Mononuclear cell (primary cell): ENCODE results near the gene IFNLR1. TPM values are rescaled to one million over a fixed set of nuclear protein-coding genes. Genes with fewer than 3 reads are reported as not detected.

Experiments
- H3K27me3 ChIP-seq: 2 replicates; pipeline ENCODE4 v1.6.0; 2011; ENCODE audit warnings: low read length, control low read depth; ENCODE audit not compliant: insufficient read depth
- H3K4me1 ChIP-seq: 2 replicates; pipeline ENCODE4 v1.5.1; 2011; ENCODE audit warnings: mild to moderate bottlenecking, low read length, control low read depth; ENCODE audit not compliant: insufficient read depth
- H3K4me3 ChIP-seq: 2 replicates; pipeline ENCODE4 v1.5.1; 2011; ENCODE audit warnings: mild to moderate bottlenecking, low read length, moderate library complexity
- H3K9me3 ChIP-seq: 2 replicates; pipeline ENCODE4 v1.5.1; 2011; ENCODE audit warnings: low read depth, mild to moderate bottlenecking, control low read depth, low read length
- total RNA-seq: library from RNA; depleted of rRNA; stranded (reverse); fragments of >200 nt; gene quantifications from one replicate; pipeline ENCODE4 v1.2.3, GENCODE V29; 2012

Gene IFNLR1
- total RNA-seq, 1 donor, result 1.6 TPM

DNA sequence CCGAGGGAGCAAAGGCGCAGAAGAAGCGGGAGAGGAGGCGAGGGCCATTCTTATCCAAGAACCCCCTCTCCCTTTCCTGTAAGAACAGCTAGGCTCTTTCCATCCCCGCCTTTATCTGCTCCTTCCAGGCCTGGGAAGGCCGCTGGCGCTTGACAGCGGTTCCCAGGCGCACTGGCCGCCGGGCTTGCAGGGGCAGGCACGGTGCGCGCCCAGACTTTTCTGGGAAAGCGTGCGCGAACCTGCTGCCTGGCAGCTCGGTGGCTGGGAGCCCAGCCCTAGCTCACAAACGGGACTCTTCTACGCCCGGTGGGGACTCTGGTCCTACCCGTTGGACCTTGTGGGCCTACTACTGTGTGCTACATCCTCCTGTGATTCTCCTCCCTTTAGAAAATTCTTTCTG lies 8.8 kb upstream of the IFNLR1 start:
- no peaks in the 10 kb centered on the region for H3K27me3 ChIP-seq
- no peak overlapping the region for H3K4me3 ChIP-seq
- H3K9me3 ChIP-seq, result no peaks in the 10 kb centered on the region
- H3K4me1 ChIP-seq, result peaks cover 52% of the 10 kb centered on the region

DNA sequence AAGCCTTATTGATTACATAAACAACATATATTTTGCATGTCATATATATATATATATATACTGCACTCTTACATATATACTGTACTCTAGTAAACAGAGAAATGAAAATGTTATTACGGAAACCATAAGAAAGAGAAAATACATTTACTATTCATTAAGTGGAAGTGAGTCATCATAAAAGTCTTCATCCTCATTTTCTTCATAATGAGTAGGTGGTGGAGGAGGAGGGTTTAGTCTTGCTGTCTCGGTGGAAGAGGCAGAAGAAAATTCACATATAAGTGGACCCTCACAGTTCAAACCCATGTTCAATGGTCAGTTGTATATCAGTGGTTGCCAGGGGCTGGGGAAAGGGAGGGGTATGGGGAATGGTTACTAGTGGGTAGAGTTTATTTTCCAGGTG lies 8.0 kb upstream of the IFNLR1 start:
- H3K4me1 ChIP-seq, result peaks cover 60% of the 10 kb centered on the region
- H3K27me3 ChIP-seq, result no peaks in the 10 kb centered on the region
- no peaks in the 10 kb centered on the region for H3K9me3 ChIP-seq
- no peak overlapping the region for H3K4me3 ChIP-seq

DNA sequence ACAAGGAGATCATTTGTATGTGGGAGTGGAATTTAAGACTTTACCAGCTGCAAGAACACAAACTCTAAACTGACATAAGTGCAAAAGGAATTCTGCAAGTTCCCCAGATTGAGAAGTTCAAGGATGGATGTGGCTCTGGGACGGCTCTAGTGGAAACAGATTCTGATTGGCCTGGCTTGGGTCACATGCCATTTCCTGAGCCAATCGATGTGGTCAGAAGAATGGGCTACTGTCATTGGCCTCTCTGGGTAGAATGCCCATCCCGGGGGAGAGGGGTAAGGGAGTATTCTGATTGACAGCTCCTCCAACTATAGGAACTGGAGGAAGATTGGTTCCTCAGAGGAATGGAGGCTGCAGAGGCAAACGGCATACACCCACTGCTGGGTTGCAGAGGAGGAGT lies 6.0 kb upstream of the IFNLR1 start:
- H3K27me3 ChIP-seq, result no peaks in the 10 kb centered on the region
- H3K9me3 ChIP-seq, result no peaks in the 10 kb centered on the region
- H3K4me1 ChIP-seq, result peaks cover 71% of the 10 kb centered on the region
- no peak overlapping the region for H3K4me3 ChIP-seq

DNA sequence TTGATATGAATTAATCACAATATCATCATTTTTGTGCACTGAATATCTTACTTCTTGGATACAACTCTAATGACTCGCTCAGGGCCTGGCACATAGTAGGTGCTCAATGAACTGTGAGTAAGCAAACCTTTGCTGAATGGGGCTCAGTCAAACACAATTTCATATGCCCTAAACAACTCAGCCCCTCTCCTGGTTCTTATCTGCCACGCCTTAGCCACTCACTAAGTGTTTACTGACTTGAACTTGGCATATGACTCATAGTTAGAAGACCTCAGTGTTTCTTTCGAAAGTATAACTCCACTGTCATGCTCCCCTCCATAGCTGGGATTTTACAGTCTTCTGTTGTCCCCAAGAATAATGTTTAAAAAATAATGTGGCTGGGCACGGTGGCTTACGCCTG lies 4.8 kb upstream of the IFNLR1 start:
- Histone ChIP-seq H3K27me3 (peaks cover 5% of the 10 kb centered on the region), H3K4me3 (no peak overlapping the region), H3K4me1 (peaks cover 68% of the 10 kb centered on the region), H3K9me3 (no peaks in the 10 kb centered on the region)

DNA sequence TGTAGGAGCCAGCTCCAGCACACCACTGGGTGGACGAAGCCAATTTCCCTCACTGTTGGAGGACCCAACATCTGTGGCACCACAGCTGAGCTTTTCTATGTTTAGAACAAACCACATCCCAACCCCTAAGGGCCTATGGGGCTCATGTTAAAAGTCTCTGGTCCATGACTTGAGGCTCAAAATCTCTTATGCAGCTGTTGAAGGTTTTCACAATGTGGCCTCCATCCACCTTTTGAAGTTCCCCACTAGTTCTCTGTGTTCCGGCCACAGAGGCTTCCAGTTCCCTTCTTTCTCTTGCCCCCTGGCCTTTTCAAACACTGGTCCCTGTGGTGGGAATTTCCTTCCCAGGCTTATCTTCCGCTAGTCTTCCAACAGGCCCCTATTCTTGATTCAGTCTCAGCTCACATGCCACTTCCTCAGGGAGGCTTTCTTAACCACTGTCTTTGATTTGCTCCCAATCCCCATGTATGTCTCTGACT lies 3.9 kb upstream of the IFNLR1 start:
- Histone ChIP-seq H3K4me1 (peaks cover 74% of the 10 kb centered on the region), H3K4me3 (no peak overlapping the region), H3K9me3 (no peaks in the 10 kb centered on the region), H3K27me3 (peaks cover 13% of the 10 kb centered on the region)

DNA sequence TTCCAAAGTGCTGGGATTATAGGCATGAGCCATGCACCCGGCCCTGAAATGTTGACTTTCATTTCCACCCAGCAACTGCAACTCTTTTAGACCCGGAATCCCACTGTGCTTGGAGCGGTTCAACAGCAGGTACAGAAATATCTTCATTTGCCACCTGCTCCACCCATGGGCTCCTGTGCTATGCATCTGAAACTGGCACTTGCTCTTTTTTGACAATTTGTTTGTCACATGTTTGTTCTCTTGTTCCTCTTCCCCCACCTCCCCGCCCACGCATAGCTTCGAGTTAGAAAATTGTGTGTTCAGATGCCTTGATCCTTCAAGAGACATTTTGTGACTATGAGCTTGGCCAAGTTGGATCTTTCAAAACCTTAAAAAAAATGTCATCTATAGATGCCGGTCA lies 2.4 kb upstream of the IFNLR1 start:
- Histone ChIP-seq H3K4me3 (no peak overlapping the region), H3K27me3 (peaks cover 16% of the 10 kb centered on the region), H3K4me1 (peaks cover 69% of the 10 kb centered on the region), H3K9me3 (no peaks in the 10 kb centered on the region)

DNA sequence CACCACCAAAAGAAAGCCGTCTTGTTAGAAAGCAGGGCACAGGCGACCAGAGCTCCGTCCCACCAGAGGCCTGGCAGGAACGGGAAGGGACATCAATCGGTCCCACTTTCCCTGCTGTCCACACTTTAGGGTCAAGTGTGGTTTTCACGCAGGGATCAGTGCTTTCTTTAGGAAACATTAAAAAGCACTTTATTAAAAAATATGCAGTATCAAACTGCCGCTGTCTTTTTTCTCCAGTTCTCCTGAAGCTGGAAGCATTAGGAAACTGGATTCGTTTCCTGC lies 437 bp downstream of the IFNLR1 start:
- peaks cover 54% of the 10 kb centered on the region for H3K4me1 ChIP-seq
- no peaks in the 10 kb centered on the region for H3K9me3 ChIP-seq

DNA sequence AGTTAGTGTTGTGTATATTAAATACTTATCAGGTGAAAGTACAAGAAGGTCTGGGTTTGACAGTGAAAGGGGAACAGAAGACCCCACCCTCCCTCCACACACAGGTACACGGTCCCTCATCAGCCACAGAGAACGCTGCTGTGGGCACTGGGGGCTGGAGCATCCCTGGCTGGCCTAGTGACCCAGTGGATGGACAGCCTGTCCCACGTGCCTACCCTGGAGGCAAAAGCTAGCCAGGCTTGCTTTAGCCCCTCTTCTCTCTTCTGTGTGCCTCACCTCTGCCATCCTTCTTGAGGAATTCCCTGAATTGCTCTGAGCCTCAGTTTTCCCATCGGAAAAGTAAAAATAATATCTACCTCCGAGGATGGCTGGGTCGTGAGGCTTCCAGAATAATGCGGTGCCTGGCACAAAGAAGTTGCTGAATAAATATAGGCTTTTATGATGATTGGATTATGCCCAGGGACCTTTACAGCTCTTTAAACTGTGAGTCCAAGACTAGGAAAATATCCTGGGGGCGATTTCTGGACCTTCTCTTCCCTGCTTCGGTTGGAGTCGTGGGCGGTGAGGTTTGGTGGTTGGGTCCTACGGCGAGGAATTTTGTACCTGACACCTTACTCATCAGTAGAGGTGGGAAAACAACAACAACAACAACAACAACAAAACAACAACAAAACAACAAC lies 918 bp downstream of the IFNLR1 start:
- Histone ChIP-seq H3K9me3 (no peaks in the 10 kb centered on the region), H3K4me1 (peaks cover 49% of the 10 kb centered on the region), H3K27me3 (peaks cover 16% of the 10 kb centered on the region), H3K4me3 (peak overlapping the region; percentile 46)

More for the DNA sequence above, 437 bp downstream of the IFNLR1 start:
- H3K27me3 ChIP-seq, result peaks cover 16% of the 10 kb centered on the region
- peak overlapping the region; percentile 46 for H3K4me3 ChIP-seq

DNA sequence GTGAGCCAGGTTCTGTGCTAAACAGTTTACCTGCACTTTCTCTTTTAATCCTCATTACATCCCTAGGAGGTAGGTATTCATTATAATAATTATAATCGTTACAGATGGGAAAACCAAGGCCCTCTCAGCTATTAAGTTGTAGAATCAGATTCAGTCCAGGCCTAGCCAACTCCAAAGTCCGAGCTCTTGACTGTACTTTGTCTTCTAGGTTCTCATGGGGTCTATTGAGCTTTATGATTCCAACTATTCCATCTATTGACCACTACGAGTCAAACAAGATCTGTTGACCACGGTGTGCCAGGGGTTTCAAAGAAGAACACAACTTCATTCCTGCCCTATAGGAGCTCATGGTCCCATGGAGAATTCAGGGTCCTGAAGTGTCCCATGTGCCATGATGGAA lies 2.0 kb downstream of the IFNLR1 start:
- H3K27me3 ChIP-seq, result peaks cover 16% of the 10 kb centered on the region
- no peaks in the 10 kb centered on the region for H3K9me3 ChIP-seq
- H3K4me1 ChIP-seq, result peaks cover 38% of the 10 kb centered on the region
- H3K4me3 ChIP-seq, result no peak overlapping the region

DNA sequence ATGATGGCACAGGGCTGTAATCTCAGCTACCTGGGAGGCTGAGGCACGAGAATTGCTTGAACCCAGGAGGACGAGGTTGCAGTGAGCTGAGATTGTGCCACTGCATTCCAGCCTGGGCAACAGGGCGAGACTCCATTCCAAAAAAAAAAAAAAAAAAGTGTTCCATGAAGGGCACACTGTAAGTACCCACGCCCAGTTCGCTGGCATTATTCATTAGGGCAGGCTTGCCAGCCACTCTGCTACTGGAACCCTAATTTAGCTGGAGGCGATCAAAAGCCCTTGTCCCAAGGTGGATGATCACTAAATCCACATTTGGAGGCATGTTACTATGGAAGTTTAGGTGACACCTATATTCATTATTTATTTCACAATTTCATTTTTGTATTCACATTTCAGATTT lies 5.0 kb downstream of the IFNLR1 start:
- H3K4me1 ChIP-seq, result peaks cover 11% of the 10 kb centered on the region
- peaks cover 13% of the 10 kb centered on the region for H3K27me3 ChIP-seq
- no peak overlapping the region for H3K4me3 ChIP-seq

DNA sequence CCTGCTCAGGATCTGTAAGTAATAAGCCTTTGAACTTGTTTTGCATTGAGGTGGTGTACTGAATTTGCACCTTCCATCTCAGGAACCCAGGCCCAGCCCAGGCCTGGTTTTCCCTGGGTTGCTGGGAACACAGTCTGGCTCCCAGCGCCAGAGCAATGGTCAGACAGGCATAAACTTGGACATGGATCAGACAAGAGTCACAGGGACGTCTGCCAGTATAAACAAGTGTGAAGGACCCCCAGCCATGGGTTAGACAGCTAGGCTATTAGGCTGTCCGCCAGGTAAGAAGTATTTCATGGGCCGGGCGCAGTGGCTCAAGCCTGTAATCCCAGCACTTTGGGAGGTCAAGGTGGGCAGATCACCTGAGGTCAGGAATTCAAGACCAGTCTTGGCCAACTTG lies 5.5 kb downstream of the IFNLR1 start:
- no peaks in the 10 kb centered on the region for H3K9me3 ChIP-seq
- H3K4me3 ChIP-seq, result no peak overlapping the region
- peaks cover 7% of the 10 kb centered on the region for H3K4me1 ChIP-seq
- peaks cover 9% of the 10 kb centered on the region for H3K27me3 ChIP-seq

More for the DNA sequence above, 5.0 kb downstream of the IFNLR1 start:
- H3K9me3 ChIP-seq, result no peaks in the 10 kb centered on the region

DNA sequence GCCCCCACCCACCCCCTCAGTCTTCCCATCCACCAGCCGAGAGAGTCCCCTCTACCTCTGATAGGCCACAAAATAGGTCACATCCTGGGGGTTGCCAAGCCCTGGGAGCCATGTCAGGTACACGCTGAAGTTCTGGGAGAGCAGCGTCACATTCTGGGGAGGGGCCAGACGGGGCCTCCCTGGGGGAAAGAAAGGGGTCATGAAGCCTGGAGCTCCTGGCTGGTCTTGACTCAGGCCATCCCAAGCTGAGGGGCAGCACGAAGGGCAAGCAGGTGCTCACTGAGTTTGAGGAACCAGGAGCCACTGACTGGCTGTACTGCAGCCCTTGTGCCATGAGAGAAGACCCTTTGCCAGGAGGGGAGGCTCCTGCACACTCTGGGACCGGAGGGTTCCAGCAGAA lies 6.4 kb downstream of the IFNLR1 start:
- Histone ChIP-seq H3K27me3 (no peaks in the 10 kb centered on the region), H3K9me3 (no peaks in the 10 kb centered on the region), H3K4me1 (no peaks in the 10 kb centered on the region), H3K4me3 (no peak overlapping the region)

DNA sequence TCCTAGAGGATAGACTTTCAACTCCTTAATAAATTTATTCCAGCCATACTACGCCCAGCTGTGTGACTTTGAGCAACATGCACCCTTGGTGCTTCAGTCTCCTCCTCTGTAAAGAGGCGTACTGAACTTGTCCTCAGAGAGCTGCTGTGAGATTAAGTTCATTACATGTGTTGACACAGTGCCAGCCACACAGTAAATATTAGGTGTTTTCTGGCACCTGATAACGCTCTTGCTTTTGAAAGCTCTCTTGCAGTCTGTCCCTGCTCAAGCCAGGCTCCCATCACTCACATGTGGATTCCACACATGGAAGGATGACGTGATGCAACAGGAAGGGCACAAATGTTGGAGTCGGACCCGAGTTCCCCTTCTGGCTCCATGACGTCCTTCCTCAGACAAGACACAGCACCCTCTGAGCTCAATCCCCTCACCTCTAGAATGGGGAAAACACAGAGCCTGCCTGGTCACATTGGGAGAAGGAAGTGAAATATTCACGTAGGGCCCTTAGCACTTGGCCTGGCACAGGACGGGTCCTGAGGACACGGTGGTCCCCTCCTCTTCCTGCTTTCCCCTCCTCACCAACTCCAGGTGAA lies 7.7 kb downstream of the IFNLR1 start:
- peaks cover 1% of the 10 kb centered on the region for H3K4me1 ChIP-seq
- H3K4me3 ChIP-seq, result no peak overlapping the region
- no peaks in the 10 kb centered on the region for H3K27me3 ChIP-seq
- H3K9me3 ChIP-seq, result no peaks in the 10 kb centered on the region

DNA sequence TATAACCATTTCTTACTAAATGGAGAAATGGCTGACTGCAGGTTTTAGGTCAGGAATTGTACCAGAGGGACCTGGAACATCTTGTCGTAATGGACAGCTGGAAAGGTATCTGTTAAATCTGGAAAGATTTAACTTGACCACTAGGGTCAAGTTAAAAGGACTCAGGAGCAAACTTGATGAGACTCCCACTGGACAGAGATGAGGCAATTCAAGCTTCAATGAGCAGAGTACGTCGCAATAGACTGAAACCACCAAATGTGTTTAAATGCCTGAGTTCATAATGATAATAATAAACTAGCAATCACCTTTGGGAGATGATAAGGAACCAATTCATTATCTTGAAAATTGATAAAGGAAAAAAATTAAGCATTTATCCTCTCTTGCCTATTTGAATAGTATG lies 8.7 kb downstream of the IFNLR1 start:
- Histone ChIP-seq H3K27me3 (no peaks in the 10 kb centered on the region), H3K4me1 (peaks cover 9% of the 10 kb centered on the region), H3K9me3 (no peaks in the 10 kb centered on the region), H3K4me3 (no peak overlapping the region)

DNA sequence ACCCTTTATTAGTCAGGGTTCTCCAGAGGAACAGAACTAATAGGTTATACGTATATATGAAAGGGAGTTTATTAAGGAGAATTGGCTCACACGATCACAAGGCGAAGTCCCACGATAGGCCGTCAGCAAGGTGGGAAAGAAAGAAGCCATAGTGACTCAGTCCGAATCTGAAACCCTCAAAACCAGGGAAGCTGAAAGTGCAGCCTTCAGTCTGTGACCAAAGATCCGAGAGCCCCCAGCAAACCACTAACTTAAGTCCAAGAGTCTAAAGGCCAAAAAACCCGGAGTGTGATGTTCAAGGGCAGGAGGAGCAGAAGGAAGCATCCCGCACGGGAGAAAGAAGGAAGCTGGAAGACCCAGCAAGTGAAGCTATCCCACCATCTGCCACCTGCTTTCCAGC lies 9.9 kb downstream of the IFNLR1 start:
- H3K4me1 ChIP-seq, result peaks cover 9% of the 10 kb centered on the region
- H3K9me3 ChIP-seq, result no peaks in the 10 kb centered on the region
- no peak overlapping the region for H3K4me3 ChIP-seq
- no peaks in the 10 kb centered on the region for H3K27me3 ChIP-seq
